T-cell (primary cell): ENCODE results near the gene SPSB2. TPM values are rescaled to one million over a fixed set of nuclear protein-coding genes. Genes with fewer than 3 reads are reported as not detected.

Experiments
- ATAC-seq, 4 experiments: fragments of 200-7000 bp in 3 of 4; fragments of 150-1000 bp in 1 of 4; cut with Tn5 transposase; replicated peaks in 1 of 4; 1 replicate in 3 of 4; 2 replicates in 1 of 4; pipeline ENCODE4 v1.10.0; 2021; ENCODE audit warnings: moderate library complexity in 3 of 4, mild to moderate bottlenecking in 2 of 4, moderate number of reproducible peaks in 1 of 4
- CTCF ChIA-PET, 2 donors: fragments of 300-600 bp; sonication (Branson Sonifier 250); formaldehyde crosslinking; loops; one replicate each; lab custom pipeline; 2022; ENCODE audit warnings: antibody characterized with exemption in 2 of 2; lab: Charles Lee
- POLR2A ChIA-PET, 2 donors: fragments of 300-600 bp; sonication (Branson Sonifier 250); formaldehyde crosslinking; loops; one replicate each; lab custom pipeline; 2022; ENCODE audit warnings: antibody characterized with exemption in 2 of 2; lab: Charles Lee
- DNase-seq, 35 experiments: peaks; one replicate each; pipeline versions ENCODE4 v3.0.0 to v3.0.0-alpha.2; 2013 to 2023
- H3K27ac ChIP-seq: one replicate; pipeline ENCODE4 v1.5.1; 2013; ENCODE audit warnings: low read length
- H3K27me3 ChIP-seq, 2 experiments: replicated peaks in 1 of 2; 1 replicate in 1 of 2; 2 replicates in 1 of 2; pipeline versions ENCODE4 v1.6.1 to v1.7.0; 2013; ENCODE audit warnings: low read length in 1 of 2, mixed read lengths in 1 of 2; ENCODE audit not compliant: control insufficient read depth in 2 of 2, insufficient read depth in 2 of 2; ENCODE audit errors: extremely low read depth in 1 of 2
- H3K36me3 ChIP-seq, 2 donors: 1 replicate in 1 of 2; 2 replicates in 1 of 2; pipeline versions ENCODE4 v1.6.1 to v1.7.0; 2013; ENCODE audit warnings: low read length in 1 of 2; ENCODE audit not compliant: control insufficient read depth in 2 of 2, insufficient read depth in 1 of 2; ENCODE audit errors: extremely low read depth in 1 of 2
- H3K4me1 ChIP-seq, 2 experiments: 1 replicate in 1 of 2; 2 replicates in 1 of 2; pipeline versions ENCODE4 v1.6.1 to v1.7.0; 2013; ENCODE audit warnings: low read length in 2 of 2, mixed read lengths in 1 of 2; ENCODE audit not compliant: insufficient read depth in 2 of 2, control insufficient read depth in 1 of 2; ENCODE audit errors: extremely low read depth in 1 of 2
- H3K4me3 ChIP-seq, 2 donors: 1 replicate in 1 of 2; 2 replicates in 1 of 2; pipeline versions ENCODE4 v1.5.1 to v1.7.0; 2013; ENCODE audit warnings: mild to moderate bottlenecking in 2 of 2, low read length in 1 of 2, moderate library complexity in 1 of 2; ENCODE audit not compliant: control insufficient read depth in 1 of 2; ENCODE audit errors: extremely low read depth in 1 of 2
- H3K9me3 ChIP-seq: 2 replicates; pipeline ENCODE4 v1.7.0; 2013
- H3K27ac Mint-ChIP-seq, 2 donors: one replicate each; pipeline ENCODE4 v1.8.0; 2020 to 2021; ENCODE audit warnings: mild to moderate bottlenecking in 2 of 2, mixed read lengths in 2 of 2
- H3K27me3 Mint-ChIP-seq, 2 donors: one replicate each; pipeline ENCODE4 v1.8.0; 2021 to 2022; ENCODE audit warnings: mixed read lengths in 2 of 2
- H3K36me3 Mint-ChIP-seq: one replicate; pipeline ENCODE4 v1.8.0; 2021; ENCODE audit warnings: mixed read lengths
- H3K4me1 Mint-ChIP-seq, 3 donors: one replicate each; pipeline ENCODE4 v1.8.0; 2020 to 2022; ENCODE audit warnings: mixed read lengths in 3 of 3, mild to moderate bottlenecking in 1 of 3
- H3K4me3 Mint-ChIP-seq, 3 donors: one replicate each; pipeline ENCODE4 v1.8.0; 2020 to 2022; ENCODE audit warnings: mild to moderate bottlenecking in 3 of 3, mixed read lengths in 3 of 3, moderate library complexity in 3 of 3
- H3K9me3 Mint-ChIP-seq, 3 donors: one replicate each; pipeline ENCODE4 v1.8.0; 2020 to 2022; ENCODE audit warnings: mixed read lengths in 3 of 3
- WGBS: methylation state at CpG from one replicate; pipeline ENCODE4 v1.1.5; 2013; ENCODE audit warnings: missing lambda C conversion rate; ENCODE audit not compliant: insufficient coverage; 5-methylcytosine and 5-hydroxymethylcytosine counted together
- total RNA-seq, 35 experiments: library from RNA in 6 of 35; stranded (reverse) in 6 of 35; fragments of 120-200 nt in 1 of 35; gene quantifications; one replicate each; pipeline versions ENCODE4 v1.2.1 to v1.2.4 and lab custom pipeline; 2013 to 2026

Gene SPSB2, protein sequence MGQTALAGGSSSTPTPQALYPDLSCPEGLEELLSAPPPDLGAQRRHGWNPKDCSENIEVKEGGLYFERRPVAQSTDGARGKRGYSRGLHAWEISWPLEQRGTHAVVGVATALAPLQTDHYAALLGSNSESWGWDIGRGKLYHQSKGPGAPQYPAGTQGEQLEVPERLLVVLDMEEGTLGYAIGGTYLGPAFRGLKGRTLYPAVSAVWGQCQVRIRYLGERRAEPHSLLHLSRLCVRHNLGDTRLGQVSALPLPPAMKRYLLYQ
- total RNA-seq, result 10 to 100 TPM in 3 of 5 donors, 1 to 10 TPM in 2; 6.2 to 25.9 (median 21.8) TPM
- 13.6 TPM for total RNA-seq (2013)
- 4.0 to 29.0 (median 9.3) reads per million in 29 experiments for total RNA-seq (lab: John Stamatoyannopoulos, UW)

DNA sequence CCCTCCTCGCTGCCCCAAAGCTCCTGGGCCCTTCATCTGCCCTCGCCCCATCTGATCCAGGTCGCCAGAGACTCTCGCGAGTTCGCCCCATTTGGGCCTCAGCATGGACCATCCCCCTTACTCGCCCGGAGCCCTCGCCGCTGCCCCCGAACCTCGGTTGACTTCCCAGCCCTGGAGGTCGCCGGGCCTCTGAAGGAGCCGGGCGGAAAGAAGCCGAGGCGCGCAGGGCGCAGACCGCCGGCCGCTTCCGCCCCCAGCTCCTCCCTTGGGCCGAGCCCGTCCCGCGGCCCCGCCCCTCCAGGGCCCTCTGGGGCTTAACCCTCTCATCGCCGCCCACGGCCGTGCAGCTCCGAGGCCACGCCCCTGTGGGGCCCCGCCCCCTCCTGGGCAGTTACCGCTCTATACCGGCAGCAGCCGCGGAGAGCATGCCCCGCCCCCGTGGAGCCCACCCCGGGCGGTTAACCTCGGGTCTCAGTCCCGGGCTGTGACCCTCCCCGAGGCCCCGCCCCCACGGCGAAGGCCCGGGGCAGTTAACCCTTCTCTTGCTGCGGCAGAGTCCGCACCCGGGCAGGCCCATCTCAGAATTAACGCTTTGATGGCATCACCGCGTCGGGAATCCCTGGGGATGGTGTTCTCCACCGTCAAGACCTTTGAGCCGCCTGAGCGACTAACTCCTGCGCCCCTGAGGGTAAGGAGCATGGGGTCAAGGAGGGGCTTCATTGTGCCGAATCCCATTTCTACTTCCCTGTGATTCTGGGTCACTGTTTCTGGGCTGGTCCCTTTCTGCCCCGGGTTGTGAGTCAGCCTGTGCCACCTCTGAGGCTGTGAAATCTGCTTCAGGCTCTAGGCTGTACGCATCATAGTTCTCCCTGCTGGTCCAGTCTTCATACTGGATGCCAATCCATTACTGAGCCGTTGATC lies at the start of gene SPSB2:
Gene SPSB2, minus strand, starts transcription at position 210 of the 921 bp plus-strand sequence. CDS start 402 bp downstream, outside the sequence.
- peak; percentile 95 to 100 (median 98) for DNase-seq
- peak within 1 kb of the TSS; percentile 77 to 94 for H3K4me3 ChIP-seq
- H3K27me3 Mint-ChIP-seq, result no peaks in the 10 kb centered on the region
- ChIA-PET POLR2A (interaction anchor here (0.5 to 1.8 kb wide), 10 partner anchors 8 to 313 kb away, joined by 3 to 11 read pairs (median 3); partner anchors contain the start of genes C12orf57 (in 1 of the 2), CDCA3 (in 1 of the 2), RNU7-1 (in 1 of the 2) and USP5 (in 1 of the 2)), CTCF (interaction anchor here (0.6 to 4.7 kb wide), 34 partner anchors 9 to 332 kb away, joined by 3 to 58 read pairs (median 4); partner anchors contain the start of genes LPCAT3 (in 2 of the 2), C12orf57 (in 1 of the 2), C1RL (in 1 of the 2) and CDCA3 (in 1 of the 2))
- H3K36me3 Mint-ChIP-seq, result peaks cover 23% of the 10 kb centered on the region
- no peaks in the 10 kb centered on the region for H3K9me3 Mint-ChIP-seq
- peak within 1 kb of the TSS; percentile 87 to 93 (median 89) for H3K4me3 Mint-ChIP-seq
- H3K4me1 ChIP-seq, result peaks cover 19 to 56% of the 10 kb centered on the region in 2 experiments
- H3K27ac Mint-ChIP-seq, result peak within 1 kb of the TSS; percentile 88 to 90
- no peaks in the 10 kb centered on the region for H3K27me3 ChIP-seq
- peaks cover 46 to 51% (median 48%) of the 10 kb centered on the region in 3 donors for H3K4me1 Mint-ChIP-seq
- H3K27ac ChIP-seq, result peak within 1 kb of the TSS; percentile 69
- peak; percentile 84 to 92 (median 86) for ATAC-seq
- under 1% methylated on average over 61 of the region's 66 CpGs for WGBS
- H3K36me3 ChIP-seq, result peaks cover 0 to 21% of the 10 kb centered on the region in 2 donors
- no peaks in the 10 kb centered on the region for H3K9me3 ChIP-seq

DNA sequence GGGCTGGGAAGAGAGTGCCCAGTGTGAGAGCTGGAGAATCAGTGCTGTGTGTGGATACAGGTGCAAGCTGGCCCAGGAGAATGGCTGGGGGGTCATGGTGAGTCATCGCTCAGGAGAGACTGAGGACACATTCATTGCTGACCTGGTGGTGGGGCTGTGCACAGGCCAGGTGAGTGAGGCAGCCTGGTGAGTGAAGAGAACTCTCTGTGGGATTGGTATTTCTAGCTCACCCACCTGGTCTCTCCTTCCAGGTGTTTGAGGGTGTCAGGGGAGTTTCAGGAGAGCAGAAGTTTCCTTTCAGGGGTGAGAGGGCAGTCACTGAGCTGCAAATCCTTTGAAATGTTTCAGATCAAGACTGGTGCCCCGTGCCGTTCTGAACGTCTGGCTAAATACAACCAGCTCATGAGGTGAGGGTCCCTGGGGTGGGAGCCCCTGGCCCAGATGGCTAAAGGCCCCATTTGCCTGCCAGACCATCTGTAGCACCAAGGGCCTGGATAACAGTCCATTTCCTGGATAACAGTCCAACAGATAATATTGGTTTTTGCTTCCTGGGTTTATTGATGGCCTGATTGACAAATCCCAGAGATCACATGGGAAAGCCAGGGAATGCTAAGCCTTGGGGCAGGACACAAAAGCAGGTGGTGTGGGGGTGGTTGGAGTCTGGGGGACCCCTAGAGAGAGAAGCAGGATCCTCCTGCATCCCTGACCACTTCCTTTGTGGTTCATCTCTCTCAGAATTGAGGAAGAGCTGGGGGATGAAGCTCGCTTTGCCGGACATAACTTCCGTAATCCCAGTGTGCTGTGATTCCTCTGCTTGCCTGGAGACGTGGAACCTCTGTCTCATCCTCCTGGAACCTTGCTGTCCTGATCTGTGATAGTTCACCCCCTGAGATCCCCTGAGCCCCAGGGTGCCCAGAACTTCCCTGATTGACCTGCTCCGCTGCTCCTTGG lies 49.2 kb upstream of the SPSB2 start:
- Histone ChIP-seq H3K27ac (no peak overlapping the region), H3K27me3 (no peaks in the 10 kb centered on the region), H3K36me3 (peaks cover 0 to 22% of the 10 kb centered on the region in 2 donors), H3K4me3 (no peak overlapping the region), H3K4me1 (peaks cover 2 to 17% of the 10 kb centered on the region in 2 experiments), H3K9me3 (no peaks in the 10 kb centered on the region)
- H3K9me3 Mint-ChIP-seq, result no peaks in the 10 kb centered on the region
- DNase-seq (no peak), ATAC-seq (no peak)
- CTCF ChIA-PET, result interaction anchor here (0.6 to 1.4 kb wide), 4 partner anchors 25 to 187 kb away, joined by 3 to 7 read pairs (median 4); partner anchors contain the start of gene C1RL (in 1 of the 2)
- H3K4me1 Mint-ChIP-seq, result peaks cover 18 to 38% (median 34%) of the 10 kb centered on the region in 3 donors
- 88% methylated on average over 9 of the region's 9 CpGs for WGBS
- H3K27me3 Mint-ChIP-seq, result no peaks in the 10 kb centered on the region
- H3K27ac Mint-ChIP-seq, result no peak overlapping the region
- H3K36me3 Mint-ChIP-seq, result peaks cover 23% of the 10 kb centered on the region
- POLR2A ChIA-PET, result no interaction called here
- H3K4me3 Mint-ChIP-seq, result no peak overlapping the region

DNA sequence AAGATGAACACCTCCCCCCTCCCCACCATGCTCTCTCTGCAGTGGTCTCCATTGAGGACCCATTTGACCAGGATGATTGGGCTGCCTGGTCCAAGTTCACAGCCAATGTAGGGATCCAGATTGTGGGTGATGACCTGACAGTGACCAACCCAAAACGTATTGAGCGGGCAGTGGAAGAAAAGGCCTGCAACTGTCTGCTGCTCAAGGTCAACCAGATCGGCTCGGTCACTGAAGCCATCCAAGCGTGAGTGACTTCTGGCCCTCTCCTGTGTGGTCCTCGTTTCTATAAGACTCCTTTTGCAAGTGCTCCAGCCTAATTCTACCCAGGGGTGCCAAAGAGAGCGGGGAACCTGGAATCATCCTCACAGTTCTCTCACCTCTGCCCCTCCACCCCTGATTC lies 48.4 kb upstream of the SPSB2 start:
- H3K27ac ChIP-seq, result no peak overlapping the region
- H3K9me3 ChIP-seq, result no peaks in the 10 kb centered on the region
- CTCF ChIA-PET, result interaction anchor here (0.6 to 1.4 kb wide), 4 partner anchors 26 to 187 kb away, joined by 3 to 7 read pairs (median 3); no protein-coding TSS in a partner anchor
- Mint-ChIP-seq H3K9me3 (no peaks in the 10 kb centered on the region), H3K4me1 (peaks cover 17 to 36% (median 27%) of the 10 kb centered on the region in 3 donors), H3K36me3 (peaks cover 29% of the 10 kb centered on the region), H3K4me3 (no peak overlapping the region), H3K27me3 (no peaks in the 10 kb centered on the region), H3K27ac (no peak overlapping the region)
- peaks cover 0 to 10% of the 10 kb centered on the region in 2 experiments for H3K4me1 ChIP-seq
- ATAC-seq (no peak), DNase-seq (no peak)
- POLR2A ChIA-PET, result no interaction called here
- H3K36me3 ChIP-seq, result peaks cover 0 to 28% of the 10 kb centered on the region in 2 donors
- H3K4me3 ChIP-seq, result no peak overlapping the region
- 83% methylated on average over 6 of the region's 7 CpGs for WGBS
- no peaks in the 10 kb centered on the region for H3K27me3 ChIP-seq

DNA sequence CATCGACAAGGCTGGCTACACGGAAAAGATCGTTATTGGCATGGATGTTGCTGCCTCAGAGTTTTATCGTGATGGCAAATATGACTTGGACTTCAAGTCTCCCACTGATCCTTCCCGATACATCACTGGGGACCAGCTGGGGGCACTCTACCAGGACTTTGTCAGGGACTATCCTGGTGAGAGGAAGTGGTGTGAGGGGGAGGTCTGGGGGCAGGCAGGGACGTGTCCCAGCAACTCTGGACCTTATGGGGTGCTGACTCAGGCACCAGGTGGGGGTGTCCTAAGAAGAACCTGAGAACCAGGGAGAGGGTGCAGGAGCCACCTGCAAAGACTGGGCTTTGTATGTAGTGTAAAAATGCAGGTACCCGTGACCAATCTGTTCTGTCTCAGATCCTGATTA lies 46.5 kb upstream of the SPSB2 start:
- peaks cover 30% of the 10 kb centered on the region for H3K36me3 Mint-ChIP-seq

DNA sequence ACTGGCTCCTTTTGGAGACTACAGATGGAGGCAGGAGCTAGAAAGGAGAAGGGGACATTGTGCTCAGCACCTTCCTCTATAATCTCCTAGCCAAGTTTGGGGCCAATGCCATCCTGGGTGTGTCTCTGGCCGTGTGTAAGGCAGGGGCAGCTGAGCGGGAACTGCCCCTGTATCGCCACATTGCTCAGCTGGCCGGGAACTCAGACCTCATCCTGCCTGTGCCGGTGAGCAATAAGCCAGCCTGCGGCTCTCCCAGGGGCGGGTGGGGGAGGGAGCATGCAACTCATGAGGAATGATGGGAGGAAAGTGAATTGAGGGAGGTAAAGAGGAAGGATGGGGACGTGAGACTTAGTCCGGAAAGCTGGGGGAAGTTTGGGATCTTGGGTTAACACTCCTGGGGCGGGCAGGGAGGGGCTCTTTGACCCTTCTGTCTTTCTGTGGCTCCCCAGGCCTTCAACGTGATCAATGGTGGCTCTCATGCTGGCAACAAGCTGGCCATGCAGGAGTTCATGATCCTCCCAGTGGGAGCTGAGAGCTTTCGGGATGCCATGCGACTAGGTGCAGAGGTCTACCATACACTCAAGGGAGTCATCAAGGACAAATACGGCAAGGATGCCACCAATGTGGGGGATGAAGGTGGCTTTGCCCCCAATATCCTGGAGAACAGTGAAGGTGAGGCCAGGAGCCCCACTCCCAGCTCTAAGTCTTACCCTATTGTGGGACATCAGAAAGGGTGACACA lies 44.6 kb upstream of the SPSB2 start:
- Mint-ChIP-seq H3K36me3 (peaks cover 30% of the 10 kb centered on the region), H3K4me1 (peaks cover 32 to 47% (median 37%) of the 10 kb centered on the region in 3 donors), H3K27ac (peak overlapping the region in 1 of 2 donors; percentile 55), H3K27me3 (no peaks in the 10 kb centered on the region), H3K9me3 (no peaks in the 10 kb centered on the region), H3K4me3 (no peak overlapping the region)
- ATAC-seq (no peak), DNase-seq (no peak)
- H3K9me3 ChIP-seq, result no peaks in the 10 kb centered on the region
- CTCF ChIA-PET, result no interaction called here
- 95% methylated on average over 8 of the region's 14 CpGs for WGBS
- POLR2A ChIA-PET, result no interaction called here
- H3K4me3 ChIP-seq, result no peak overlapping the region
- peaks cover 4 to 28% of the 10 kb centered on the region in 2 experiments for H3K4me1 ChIP-seq
- H3K27ac ChIP-seq, result no peak overlapping the region
- H3K27me3 ChIP-seq, result no peaks in the 10 kb centered on the region
- peaks cover 0 to 31% of the 10 kb centered on the region in 2 donors for H3K36me3 ChIP-seq

More for the DNA sequence above, 46.5 kb upstream of the SPSB2 start:
- Histone ChIP-seq H3K9me3 (no peaks in the 10 kb centered on the region), H3K36me3 (peaks cover 0 to 31% of the 10 kb centered on the region in 2 donors), H3K27me3 (no peaks in the 10 kb centered on the region), H3K4me1 (peaks cover 4 to 18% of the 10 kb centered on the region in 2 experiments), H3K4me3 (no peak overlapping the region), H3K27ac (no peak overlapping the region)
- no peak for DNase-seq
- CTCF ChIA-PET, result interaction anchor here in 1 of 2 donors (0.9 kb wide), 1 partner anchor 15 kb away, joined by 3 read pairs; the partner anchor contains the start of gene LRRC23
- Mint-ChIP-seq H3K27ac (no peak overlapping the region), H3K4me1 (peaks cover 24 to 42% (median 29%) of the 10 kb centered on the region in 3 donors), H3K9me3 (no peaks in the 10 kb centered on the region), H3K27me3 (no peaks in the 10 kb centered on the region), H3K4me3 (no peak overlapping the region)
- ATAC-seq, result no peak
- WGBS, result 77% methylated on average over 7 of the region's 7 CpGs
- POLR2A ChIA-PET, result no interaction called here
